Measurements from ENCODE around the gene CCDC74A.
"Not testable (repeated sequence)": the region's sequence is repeated elsewhere in the genome, so short reads cannot be mapped to it uniquely, and the experiment has no call there.

The CCDC74A gene

DNA sequence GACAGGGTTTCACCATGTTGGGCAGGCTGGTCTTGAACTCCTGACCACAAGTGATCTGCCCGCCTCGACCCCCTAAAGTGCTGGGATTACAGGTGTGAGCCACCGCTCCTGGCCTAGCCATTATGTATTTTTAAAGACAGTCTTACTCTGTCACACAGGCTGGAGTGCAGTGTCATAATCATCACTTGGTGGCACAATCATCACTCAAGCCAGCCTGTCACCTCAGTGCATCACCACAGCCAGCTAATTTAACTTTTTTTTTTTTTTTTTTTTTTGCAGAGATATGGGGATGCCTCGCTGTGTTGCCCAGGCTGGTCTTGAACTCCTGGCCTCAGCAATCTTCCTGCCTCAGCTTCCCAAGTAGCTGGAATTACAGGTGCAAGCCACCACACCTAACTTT is 24.1 kb upstream of the CCDC74A start:
- DNase-seq = not testable (repeated sequence)

DNA sequence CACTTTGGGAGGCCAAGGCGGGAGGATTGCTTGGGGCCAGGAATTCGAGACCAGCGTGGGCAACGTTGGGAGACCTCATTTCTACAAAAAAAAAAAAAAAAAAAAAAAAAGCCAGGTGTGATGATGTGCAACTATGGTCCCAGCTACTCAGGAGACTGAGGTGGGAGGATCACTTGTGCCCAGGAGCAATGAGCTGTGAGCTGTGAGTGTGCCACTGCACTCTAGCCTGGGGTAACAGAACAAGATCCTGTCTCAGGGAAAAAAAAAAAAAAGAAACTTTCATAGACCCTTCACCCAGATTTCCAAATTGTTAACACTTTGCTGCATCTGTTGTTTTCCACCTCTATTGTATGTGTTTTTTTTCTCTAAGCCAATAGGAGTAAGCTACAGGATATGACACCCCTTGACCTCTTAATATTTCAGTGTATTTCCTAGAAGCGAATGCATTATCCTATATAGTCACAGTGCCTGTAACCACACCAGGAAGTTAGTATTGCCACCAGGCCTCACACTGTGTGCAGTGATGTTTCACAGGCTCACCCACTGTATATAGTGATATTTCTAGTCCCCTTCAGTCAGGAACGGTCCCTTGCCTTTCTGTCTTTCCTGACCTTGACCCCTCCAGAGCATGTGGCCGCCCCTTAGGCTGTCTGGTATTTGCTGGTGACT is 23.5 kb upstream of the CCDC74A start:
- DNase-seq = not testable (repeated sequence)

DNA sequence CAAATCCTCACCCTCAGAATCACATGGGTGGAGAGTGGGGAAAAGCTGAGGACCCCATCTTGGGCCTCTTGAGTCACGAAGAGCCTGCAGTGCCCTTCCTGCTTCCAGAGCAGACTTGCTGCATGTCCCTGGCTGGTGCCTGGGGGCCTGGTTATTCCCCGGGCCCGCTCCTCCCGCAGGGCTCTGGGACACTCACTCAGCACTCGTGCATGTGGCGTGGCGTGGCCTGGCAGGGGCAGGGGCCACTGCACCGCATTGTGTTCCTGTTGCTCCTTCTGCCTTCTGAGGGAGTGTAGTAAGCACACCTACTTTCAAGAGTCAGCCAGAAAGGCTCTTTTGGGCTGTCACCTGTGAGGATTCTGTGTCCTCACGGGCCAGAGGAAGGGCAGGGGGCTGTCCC is 18.1 kb upstream of the CCDC74A start:
- DNase-seq = no peak

DNA sequence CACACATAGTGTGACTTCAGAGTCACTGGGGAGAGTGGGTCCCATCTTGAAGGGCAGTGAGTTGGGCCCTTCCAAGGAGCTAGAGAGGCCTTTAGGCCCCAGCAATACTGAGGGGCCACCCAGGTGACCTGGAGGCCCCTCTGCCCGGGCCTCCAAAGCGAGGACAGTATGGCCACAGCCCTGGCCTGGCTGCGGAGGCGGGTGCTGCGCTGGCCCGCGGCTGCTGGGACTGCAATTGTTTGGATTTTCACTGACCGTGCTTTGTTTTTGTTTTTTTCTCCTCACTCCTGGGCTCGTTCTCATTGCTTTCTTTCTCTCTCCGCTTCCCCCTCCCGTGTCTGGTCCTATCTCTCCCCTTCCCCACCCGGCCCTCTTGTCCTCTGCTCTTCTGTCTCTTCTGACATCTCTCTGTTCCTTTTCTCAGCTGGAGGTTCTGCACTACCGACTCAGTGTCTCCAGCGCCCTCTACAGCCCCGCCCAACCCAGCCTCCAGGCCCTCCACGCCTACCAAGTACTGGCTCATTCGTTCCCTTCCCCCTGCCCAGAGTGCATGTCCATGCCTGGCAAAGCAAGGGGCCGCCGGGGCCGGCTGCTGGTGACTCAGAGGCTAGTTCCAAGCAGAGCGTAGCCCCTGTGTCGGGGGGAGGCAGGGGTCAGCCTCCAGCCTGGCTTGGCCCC is 16.3 kb upstream of the CCDC74A start:
- not testable (repeated sequence) for DNase-seq

DNA sequence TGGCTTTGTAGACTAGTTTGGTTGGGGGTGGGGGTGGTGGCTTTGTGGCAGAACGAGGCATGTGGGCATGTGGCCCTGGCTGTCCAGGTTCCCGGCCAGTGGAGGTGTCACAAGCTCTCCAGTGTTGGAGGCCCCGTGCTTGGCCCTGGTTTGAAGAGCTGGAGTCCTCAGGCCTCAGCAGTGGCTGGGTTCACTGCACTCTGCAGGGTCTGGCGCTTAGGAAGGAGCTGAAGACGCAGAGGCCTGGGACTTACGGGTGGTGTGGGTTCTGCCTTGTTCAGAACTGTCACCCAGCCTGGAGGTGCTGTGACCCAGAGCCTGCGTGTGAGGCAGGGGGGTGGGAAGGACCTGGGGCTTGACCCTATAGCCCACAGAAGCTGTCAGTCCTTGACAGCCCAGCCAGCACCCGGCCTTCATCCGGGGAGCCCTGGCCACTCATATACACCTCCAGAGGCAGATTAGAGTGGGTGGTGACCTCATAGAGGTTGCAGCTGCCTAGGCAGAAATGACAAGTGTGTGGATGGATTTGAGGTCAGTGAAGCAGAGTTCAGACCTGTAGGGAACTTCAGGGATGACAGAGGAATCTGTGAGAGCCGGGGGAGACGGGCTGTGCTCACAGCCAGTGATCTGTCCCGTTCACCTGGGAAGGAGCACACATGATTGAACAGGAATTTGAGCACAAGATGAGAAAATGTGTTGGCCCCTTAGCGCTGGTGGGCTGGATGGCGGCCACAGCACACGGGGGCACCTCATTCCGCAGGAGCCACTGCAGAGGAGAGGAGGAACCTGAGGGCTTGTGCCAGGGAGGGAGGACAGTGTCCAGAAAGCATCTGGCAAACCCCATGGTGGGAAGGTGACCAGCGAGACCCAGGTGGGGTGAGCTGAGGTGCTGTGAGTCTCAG is 15.5 kb upstream of the CCDC74A start:
- DNase-seq = not testable (repeated sequence)

DNA sequence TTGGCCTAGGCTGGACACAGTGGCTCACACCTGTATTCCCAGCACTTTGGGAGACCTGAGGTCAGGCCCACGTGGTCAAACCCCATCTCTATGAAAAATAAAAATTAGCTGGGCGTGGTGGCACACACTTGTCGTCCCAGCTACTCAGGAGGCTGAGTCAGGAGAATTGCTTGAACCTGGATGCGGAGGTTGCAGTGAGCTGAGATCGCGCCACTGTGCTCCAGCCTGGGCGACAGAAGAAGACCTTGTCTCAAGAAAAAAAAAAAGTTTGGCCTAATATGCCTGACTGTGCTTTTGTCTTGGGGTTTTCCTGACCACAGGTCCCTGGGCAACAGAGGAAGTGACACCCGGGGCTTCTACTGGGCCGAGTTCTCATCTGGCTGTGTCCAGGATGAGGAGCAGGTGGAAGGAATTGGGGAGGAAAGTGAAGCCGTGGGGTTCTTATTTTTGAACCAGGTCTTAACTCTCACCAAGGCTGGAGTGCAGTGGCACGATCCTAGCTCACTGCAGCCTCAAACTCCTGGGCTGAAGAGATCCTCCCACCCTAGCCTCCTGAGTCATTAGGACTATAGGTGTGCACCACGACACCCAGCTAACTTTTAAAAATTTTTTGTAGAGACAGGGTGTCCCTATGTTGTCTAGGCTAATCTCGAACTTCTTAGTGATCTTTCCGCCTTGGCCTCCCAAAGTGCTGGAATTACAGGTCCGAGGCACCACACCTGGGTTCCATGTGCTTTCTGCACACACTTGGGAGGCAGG is 13.1 kb upstream of the CCDC74A start:
- not testable (repeated sequence) for DNase-seq

DNA sequence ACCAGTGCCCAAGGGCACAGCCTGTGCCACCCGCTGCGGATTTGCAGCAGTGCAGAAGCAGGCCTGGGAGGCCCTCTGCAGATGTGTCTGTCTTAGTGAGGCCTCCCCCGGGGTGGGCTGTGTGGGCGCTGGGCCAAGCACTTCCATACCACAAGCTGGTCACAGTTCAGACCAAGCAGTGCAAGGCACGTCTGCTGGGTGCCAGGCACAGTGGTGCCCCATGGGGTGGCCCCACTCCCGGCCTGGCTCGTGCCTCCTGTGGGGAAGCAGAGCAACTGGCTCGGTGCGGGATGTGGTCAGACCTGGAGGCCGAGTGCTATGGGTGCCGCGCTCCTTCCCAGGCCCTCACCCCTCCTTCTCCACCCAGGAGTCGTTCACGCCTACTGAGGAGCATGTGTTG is 12.5 kb upstream of the CCDC74A start:
- DNase-seq = not testable (repeated sequence)

DNA sequence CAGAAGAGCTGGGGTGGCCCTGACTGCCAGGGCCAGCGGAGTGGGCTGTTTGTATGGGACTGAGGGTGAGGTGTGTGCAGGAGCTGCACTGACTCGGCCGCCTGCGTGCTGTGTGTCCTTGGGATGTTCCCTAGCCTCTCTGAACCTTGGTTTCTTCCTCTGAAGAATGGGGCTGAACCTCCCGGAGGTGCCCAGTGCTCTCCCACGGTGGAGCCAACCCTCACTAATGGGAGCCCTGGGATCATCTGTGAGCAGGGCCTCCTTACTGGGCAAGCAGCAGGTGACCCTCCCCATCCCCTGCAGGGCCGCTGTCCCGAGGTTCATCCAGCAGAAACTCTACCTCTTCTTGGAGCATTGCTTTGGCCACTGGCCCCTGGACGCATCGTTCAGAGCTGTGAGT is 11.7 kb upstream of the CCDC74A start:
- no peak for DNase-seq

DNA sequence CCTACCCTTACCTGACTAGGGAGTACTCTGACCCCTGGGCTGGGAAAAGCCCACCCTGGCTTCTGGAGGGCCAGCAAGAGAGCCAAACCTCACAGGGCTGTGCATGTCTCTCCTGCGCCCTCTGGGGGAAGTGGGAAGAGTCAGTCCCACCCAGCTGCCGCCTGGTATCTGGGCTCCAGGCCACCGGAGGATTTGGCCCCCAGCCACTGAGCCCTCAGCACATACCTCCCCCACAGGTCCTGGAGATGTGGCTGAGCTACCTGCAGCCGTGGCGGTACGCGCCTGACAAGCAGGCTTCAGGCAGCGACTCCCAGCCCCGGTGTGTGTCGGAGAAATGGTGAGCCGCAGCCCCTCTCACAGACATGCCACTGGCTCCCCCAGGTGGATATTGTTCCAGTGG is 11.1 kb upstream of the CCDC74A start:
- DNase-seq = not testable (repeated sequence)

DNA sequence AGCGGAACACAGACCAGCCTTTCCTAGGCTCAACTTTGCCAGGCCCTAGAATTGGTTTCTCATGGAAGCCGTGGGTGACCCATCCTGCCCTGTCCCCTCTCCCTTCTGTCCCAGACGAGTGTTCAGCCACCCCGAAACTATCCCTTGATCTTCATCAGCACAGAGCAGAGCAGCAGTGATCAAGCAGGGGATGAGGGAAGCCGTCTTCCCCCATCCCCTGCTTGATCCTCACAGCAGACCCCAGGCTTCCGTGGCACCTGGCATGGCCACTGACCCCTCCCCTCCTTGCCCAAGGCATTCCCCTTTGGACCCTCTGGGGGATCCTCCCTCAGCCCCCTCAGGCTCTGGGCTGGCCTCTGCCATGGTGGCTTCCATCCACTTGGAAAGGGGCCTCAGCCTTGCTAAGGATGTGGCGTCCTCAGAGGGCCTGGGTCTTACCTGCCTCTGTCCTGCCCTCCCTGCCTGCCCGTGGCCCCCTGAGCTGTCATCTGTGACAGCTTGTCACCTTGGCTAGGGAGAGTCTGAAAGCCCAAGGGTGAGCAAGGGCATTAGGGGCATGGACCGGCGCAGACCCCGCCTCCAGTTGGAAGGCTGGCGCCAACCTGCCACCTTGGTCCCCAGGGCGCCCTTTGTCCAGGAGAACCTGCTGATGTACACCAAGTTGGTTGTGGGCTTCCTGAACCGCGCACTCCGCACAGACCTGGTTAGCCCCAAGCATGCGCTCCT is 10.4 kb upstream of the CCDC74A start:
- DNase-seq = no peak

DNA sequence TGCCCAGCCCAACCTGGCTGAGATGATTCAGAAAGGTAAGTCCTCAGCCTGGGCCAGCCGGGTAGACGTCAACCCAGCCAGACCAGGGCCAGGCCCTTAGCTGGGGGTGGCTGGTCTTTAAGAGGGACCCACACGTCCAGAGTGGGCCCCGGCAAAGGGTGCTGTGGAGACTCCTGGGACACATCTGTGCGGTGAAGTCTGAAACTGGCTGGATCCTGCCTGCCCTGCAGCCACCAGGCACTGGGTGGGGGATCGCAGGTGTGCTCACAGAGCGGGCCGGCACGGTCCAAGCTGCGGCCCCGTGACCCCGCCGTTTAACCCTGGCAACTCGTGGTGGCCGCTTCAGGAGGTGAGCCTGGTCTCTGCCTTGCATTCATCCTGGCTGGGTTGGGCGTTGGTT is 9.8 kb upstream of the CCDC74A start:
- DNase-seq = not testable (repeated sequence)

DNA sequence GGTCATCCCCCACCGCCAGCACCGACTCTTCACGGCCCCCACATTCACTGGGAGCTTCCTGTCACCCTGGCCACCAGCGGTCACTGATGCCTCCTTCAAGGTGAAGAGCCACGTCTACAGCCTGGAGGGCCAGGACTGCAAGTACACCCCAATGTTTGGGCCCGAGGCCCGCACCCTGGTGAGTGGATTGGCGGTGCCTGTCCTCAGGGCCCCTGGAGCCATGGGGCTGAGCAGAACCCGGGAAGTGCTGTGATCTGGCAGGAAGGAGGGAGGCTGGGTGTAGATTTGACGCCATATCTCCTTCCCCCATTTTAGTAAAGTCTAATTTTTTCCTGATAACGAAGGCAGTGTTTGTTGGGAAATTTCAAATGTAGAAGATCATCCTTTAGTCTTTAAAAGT is 9.2 kb upstream of the CCDC74A start:
- not testable (repeated sequence) for DNase-seq

DNA sequence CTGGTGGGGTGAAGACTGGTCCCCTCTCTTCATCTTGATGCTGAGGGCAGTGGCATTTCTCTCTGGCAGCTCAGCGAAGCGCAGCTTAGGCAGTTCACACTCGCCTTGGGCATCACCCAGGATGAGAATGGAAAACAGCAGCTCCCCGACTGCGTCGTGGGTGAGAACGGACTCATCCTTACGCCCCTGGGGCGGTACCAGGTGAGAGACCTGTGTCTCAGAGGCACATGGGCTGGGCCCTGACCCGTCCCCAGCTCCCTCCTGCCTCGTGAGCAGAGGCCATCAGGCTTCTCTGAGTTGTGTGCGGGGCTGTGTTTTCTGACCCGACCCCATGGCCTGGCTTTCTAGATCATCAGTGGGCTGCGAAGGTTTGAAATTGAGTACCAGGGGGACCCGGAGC is 8.2 kb upstream of the CCDC74A start:
- DNase-seq = no peak

DNA sequence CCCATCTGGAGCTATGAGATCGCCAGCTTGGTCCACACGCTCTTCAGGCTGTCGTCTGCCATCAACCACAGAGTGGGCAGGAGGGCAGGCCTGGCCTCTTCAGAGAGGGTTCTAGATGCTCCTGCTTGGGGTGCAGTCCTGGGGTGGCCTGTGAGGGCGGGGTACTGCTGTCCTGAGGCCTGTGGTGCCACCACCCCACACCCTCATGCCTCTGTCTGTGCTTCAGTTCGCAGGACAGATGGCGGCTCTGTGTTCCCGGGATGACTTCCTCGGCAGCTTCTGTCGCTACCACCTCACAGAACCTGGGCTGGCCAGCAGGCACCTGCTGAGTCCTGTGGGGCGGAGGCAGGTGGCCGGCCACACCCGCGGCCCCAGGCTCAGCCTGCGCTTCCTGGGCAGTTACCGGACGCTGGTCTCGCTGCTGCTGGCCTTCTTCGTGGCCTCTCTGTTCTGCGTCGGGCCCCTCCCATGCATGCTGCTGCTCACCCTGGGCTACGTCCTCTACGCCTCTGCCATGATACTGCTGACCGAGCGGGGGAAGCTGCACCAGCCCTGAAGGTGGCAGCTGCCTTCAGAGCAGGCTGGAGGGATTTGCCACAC is 7.7 kb upstream of the CCDC74A start:
- not testable (repeated sequence) for DNase-seq

DNA sequence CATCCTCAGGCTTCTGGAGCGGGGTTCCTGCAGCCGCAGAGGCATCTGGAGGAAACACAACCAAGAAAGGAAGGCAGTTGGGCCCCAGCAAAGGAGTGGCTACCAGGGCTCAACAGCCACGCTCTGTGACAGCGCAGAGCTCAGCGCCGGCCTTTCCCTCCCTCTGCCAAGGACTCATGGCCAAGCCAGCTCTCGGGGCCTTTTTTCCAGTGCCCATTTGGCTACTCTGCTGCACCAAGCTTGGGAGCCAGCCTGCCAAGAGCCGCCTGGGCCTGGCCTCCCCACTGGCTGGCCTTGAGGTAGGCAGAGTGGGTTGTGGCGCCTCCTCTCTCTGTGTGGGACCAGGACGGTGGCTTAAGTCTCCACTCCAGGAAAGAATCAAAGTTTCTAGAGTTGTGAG is 7.2 kb upstream of the CCDC74A start:
- no peak for DNase-seq

DNA sequence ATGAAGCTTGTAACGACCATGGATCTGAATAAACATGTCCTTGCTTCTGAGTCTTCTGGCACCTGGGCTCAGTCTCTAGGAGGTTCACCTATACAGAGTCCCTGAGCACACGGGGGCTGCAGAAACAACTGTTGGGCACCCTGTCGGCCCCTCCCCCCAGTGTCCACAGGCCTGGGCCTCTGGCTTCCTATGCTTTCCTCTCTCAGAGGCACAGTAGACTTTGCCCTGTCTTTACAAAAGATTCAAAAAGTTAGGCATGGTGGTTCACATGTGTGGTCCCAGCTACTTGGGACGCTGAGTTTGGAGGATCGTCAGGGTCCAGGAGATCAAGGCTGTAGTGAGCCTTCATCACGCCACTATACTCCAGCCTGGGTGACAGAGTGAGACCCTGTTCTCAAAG is 6.2 kb upstream of the CCDC74A start:
- DNase-seq = not testable (repeated sequence)

DNA sequence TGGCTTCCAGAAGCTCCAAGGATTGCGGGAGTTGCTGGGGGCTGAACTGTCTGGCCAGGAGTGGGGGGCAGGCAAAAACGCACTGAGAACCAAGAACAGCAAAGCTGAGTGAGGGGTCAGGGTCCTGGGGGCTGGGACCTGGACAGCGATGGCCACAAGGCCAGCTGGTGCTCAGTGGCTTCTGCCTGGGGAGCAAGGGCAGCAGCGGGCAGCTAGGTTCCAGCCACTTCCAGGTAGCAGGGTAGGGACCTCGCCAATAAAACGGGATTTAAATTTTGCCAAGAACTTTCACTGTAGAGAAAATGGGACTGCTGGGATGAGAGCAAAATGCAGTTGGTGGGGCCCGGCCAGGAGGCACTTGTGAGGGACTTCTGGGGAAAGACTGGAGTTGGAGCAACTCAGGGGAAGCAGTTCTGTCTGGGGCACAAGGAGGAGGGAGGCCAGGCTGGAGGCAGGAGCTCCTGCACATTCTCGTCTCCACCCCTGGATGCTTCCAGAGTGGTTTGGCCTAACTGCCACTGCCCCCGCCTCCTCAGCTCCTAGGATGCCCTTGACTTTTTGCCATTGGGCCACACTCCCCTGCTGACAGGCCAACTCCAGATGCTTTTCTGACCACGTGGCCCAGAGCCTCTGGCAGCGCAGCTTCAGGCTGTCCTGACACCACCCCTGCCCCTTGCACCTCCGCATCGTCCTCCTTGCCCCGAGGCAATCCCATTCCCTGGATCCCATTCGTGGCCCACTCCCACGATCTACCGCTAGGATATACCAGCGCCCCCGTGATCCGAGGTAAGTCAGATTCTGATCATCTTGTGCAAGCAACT is 5.5 kb upstream of the CCDC74A start:
- no peak for DNase-seq

DNA sequence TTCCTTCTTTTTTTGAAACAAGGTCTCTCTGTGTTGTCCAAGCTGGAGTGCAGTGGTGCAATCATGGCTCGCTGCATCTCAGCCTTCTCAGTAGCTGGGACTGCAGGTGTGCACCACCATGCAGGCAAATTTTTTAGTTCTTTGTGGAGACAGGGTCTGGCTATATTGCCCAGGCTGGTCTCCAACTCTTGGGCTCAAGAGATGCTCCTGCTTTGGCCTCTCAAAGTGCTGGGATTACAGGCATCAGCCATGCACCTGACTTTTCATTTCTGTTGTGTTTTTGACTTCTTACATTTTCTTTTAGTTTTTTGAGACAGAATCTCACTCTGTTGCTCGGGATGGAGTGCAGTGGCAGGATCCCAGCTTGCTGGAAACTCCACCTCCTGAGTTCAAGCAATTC is 2.4 kb upstream of the CCDC74A start:
- not testable (repeated sequence) for DNase-seq

DNA sequence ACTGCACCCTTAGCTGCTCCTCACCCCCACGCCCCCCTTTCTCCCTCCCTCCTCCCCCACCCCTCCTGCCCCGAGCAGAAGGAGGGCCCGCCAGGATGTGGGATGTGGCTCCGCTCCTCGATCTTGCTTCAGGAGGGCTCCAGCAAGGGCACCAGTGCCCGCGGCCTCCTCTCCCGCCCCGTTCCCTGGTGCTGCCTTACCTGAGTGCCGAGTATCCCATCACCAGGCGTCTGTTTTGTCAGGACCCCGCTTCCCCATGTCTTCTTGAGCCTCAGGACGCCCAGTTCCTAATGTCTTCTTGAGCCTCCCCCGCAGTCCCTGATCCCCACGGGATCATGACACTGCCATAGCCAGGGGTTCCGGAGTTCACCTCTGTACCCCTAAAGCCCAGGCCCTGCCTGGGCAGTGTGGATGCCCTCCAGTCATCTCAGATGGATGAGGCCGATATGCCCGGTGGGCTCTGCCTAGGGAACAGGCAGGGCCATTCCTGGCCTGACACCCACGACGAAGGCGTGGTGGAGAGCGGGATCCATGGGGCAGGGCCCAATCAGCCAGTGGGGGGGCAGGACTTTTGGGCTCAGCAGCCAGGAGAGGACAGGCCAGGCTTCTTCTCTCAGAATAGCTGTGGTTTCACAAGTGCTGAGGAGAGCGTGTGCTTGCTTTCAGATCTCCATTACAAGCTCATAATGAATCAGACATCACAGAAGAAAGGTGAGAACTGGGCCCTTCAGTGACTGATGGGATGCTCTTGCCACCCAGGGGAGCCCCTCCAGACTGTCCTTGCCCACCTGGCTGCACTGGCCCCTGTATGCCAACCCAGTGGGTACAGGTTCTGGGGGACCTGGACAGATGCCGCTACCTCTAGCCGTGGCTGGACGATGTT is 1.5 kb downstream of the CCDC74A start:
- not testable (repeated sequence) for DNase-seq
